Measurements from ENCODE around the gene MED12.

DNA sequence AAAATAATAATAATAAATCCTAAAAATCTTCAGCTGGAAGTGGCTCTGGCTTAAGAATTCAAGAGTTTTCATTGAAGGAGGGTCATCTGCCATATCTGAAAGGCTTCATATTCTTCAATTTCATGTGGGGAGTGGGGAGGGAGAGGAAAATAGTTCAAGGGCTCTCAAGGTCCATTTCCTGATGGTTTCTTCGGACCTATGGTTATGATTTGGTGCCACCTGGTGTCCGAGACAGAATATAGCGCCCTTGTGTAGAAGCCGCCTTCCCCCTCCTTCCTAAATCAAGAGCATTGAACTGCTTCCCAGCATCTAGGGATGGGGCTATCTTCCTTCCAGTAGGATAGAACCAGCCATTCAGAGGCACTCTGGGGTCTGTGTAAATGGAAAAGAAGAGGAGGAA is 60.5 kb downstream of the MED12 start:
- TF ChIP-seq EP300 (IDR thresholded peaks at IDR 0.05; ENCODE audit: borderline replicate concordance in 1 of 2, control insufficient read depth in 1 of 2, low read depth in 2 of 2, low read length in 2 of 2) (no peak), CBX5 (IDR thresholded peaks at IDR 0.05; ENCODE audit: low read depth) (no peak), BMI1 (IDR thresholded peaks at IDR 0.05; ENCODE audit: borderline replicate concordance) (no peak), CREM (IDR thresholded peaks at IDR 0.05; ENCODE audit: low read depth) (no peak), PML (IDR thresholded peaks at IDR 0.05; ENCODE audit: low read length) (no peak)
- TF ChIP-seq, protein P1, sequence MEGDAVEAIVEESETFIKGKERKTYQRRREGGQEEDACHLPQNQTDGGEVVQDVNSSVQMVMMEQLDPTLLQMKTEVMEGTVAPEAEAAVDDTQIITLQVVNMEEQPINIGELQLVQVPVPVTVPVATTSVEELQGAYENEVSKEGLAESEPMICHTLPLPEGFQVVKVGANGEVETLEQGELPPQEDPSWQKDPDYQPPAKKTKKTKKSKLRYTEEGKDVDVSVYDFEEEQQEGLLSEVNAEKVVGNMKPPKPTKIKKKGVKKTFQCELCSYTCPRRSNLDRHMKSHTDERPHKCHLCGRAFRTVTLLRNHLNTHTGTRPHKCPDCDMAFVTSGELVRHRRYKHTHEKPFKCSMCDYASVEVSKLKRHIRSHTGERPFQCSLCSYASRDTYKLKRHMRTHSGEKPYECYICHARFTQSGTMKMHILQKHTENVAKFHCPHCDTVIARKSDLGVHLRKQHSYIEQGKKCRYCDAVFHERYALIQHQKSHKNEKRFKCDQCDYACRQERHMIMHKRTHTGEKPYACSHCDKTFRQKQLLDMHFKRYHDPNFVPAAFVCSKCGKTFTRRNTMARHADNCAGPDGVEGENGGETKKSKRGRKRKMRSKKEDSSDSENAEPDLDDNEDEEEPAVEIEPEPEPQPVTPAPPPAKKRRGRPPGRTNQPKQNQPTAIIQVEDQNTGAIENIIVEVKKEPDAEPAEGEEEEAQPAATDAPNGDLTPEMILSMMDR (IDR thresholded peaks at IDR 0.05 in 2 of 3, conservative IDR thresholded peaks at IDR 0.05 in 1 of 3; ENCODE audit: control insufficient read depth in 2 of 3, extremely low read depth in 1 of 3, insufficient read depth in 1 of 3, low read depth in 3 of 3, low read length in 3 of 3): peak; percentile 69 to 86 (median 70); a peak in 5 of 6 replicates
